HG03558 (cell line): Measurements from ENCODE around the gene BAIAP2L2.
"Not testable (repeated sequence)": the region's sequence is repeated elsewhere in the genome, so short reads cannot be mapped to it uniquely, and the experiment has no call there.

Experiments
- ATAC-seq: cut with Tn5 transposase; IDR thresholded peaks from one replicate; pipeline ENCODE4 v1.9.1; 2021; ENCODE audit warnings: moderate number of reproducible peaks; ENCODE audit not compliant: unreplicated experiment; ENCODE audit errors: extremely low read depth

Gene BAIAP2L2

GRCh38 chr22:38083931-38084631 lies 26.4 kb downstream of the BAIAP2L2 start, which contains the start of gene SLC16A8:
Gene SLC16A8, minus strand, starts transcription at chr22:38084184. Its CDS starts 1,311 bp downstream, at chr22:38082873.
- ATAC-seq: no peak

- ATAC-seq: no peak
These were observed 27.3 kb downstream of the BAIAP2L2 start for GRCh38 chr22:38082986-38083710.

GRCh38 chr22:38081941-38082828 lies 28.3 kb downstream of the BAIAP2L2 start:
- no peak for ATAC-seq

- no peak for ATAC-seq
These were observed 28.9 kb downstream of the BAIAP2L2 start for GRCh38 chr22:38081636-38081940.

GRCh38 chr22:38080850-38081635 lies 29.4 kb downstream of the BAIAP2L2 start:
- ATAC-seq: no peak

GRCh38 chr22:38080474-38080849 lies 30.0 kb downstream of the BAIAP2L2 start:
- no peak for ATAC-seq

- ATAC-seq: no peak
These were observed 30.7 kb downstream of the BAIAP2L2 start for GRCh38 chr22:38079804-38080203.

- not testable (repeated sequence) for ATAC-seq
These were observed 31.3 kb downstream of the BAIAP2L2 start for GRCh38 chr22:38079208-38079607.

GRCh38 chr22:38078046-38078840 lies 32.2 kb downstream of the BAIAP2L2 start:
- no peak for ATAC-seq

- ATAC-seq: no peak
These were observed 32.9 kb downstream of the BAIAP2L2 start for GRCh38 chr22:38077595-38077994.

- ATAC-seq: no peak
These were observed 33.4 kb downstream of the BAIAP2L2 start for GRCh38 chr22:38077096-38077495.

- ATAC-seq: no peak
These were observed 34.5 kb downstream of the BAIAP2L2 start for GRCh38 chr22:38075961-38076360.

GRCh38 chr22:38075105-38075825 lies 35.2 kb downstream of the BAIAP2L2 start:
- no peak for ATAC-seq

GRCh38 chr22:38074181-38075104 lies 36.0 kb downstream of the BAIAP2L2 start:
- ATAC-seq: no peak

GRCh38 chr22:38073150-38074130 lies 37.0 kb downstream of the BAIAP2L2 start:
- no peak for ATAC-seq

GRCh38 chr22:38072322-38073149 lies 37.9 kb downstream of the BAIAP2L2 start:
- ATAC-seq: no peak
